Skin of body (tissue), 2 donors: ENCODE measurements around the gene ENPEP. TPM values are rescaled to one million over a fixed set of nuclear protein-coding genes. Genes with fewer than 3 reads are reported as not detected.
"Not testable (repeated sequence)": the region's sequence is repeated elsewhere in the genome, so short reads cannot be mapped to it uniquely, and the experiment has no call there.

Experiments used
- DNase-seq: peaks from one replicate; lab custom pipeline; 2025; lab: John Stamatoyannopoulos, UW
- total RNA-seq: library from RNA; depleted of rRNA; stranded (reverse); fragments of >200 nt; gene quantifications from one replicate; pipeline ENCODE4 v1.2.3, GENCODE V29; 2014

ENPEP gene
- total RNA-seq, 1 donor from 2014 or later, result 26.7 TPM

- DNase-seq, result no peak
Observed at GRCh38 chr4:110518889-110519490, 43.0 kb downstream of the ENPEP start.

GRCh38 chr4:110520886-110521285 is 44.9 kb downstream of the ENPEP start:
- no peak for DNase-seq

GRCh38 chr4:110526589-110526988 is 50.6 kb downstream of the ENPEP start:
- no peak for DNase-seq

GRCh38 chr4:110527156-110527555 is 51.2 kb downstream of the ENPEP start:
- no peak for DNase-seq

GRCh38 chr4:110532901-110533589 is 57.1 kb downstream of the ENPEP start:
- DNase-seq, result no peak

DNA sequence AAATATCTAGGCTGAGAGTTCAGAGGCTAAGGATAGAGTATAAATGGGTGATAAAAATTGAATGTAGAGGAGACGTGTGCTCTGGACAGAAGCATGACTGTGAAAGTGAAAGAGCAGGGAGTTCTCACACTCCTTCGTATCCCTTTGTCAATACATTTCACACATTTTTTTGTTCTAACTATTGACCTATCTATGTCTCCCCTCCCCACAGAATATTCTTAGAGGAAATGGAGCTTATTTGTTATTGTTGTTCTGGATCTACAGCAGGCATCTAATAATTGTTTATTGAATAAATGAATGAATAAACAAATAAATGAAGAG is 57.6 kb downstream of the ENPEP start:
- no peak for DNase-seq

DNA sequence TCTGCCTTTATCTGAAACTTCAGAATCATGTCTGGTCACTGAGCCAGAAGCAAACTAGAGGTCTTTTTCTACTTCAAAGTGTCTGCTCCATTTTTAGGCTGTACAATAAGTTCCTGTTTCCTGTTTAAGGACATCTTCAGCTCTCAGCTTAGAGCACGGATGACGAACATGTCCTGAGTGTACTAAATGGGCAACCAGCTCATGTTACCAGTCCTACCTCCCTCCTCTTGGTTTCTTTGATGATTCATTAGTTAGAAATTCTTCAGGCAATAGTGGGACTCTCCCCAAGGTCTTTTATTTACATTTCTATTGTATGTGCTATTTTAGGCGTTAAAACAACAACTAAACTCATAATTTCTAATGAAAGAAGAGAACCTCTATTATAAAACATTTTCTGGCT is 58.0 kb downstream of the ENPEP start:
- no peak for DNase-seq

GRCh38 chr4:110540581-110540980 is 64.6 kb downstream of the ENPEP start:
- DNase-seq, result no peak

DNA sequence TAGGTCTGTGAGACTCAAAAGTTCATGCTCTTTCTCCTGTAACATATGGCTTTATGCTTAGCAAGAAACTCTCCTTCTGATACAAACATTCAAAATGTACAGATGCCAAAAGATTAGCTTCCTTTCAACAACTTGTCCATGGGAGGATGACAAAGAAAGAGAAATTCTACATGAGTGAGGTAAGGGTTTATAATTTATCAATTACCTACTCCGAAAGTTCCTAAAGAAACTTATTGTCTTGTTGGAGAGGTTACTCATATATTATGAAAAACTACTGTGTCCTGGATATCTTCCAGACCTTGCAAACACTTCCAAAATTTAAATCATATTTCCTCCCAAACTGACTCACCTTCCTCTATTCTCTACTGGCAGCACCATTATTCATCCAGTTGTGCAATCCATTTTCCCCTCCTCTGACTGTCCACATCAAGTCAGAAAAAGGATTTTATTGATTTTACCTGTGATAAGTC is 65.1 kb downstream of the ENPEP start:
- no peak for DNase-seq

DNA sequence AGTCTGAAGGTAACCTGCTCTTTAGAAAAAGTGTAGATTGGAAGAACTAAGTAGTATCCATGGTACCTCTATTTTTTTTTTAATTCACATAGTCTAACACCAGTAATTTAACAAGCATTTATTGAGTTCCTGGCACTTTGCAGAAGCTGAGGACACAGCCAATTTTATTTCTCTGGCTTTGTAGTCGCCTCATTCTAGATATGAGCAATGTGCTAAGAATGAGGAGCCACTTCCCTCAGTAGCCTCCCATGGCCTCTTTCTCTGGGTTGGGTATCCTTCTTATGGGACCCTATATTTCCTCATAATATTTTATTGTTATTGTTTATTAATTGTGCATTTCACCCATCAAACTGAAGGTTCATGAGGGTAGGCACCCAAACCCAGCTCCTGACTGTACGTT is 67.6 kb downstream of the ENPEP start:
- no peak for DNase-seq

- no peak for DNase-seq
Observed at GRCh38 chr4:110544594-110544993, 68.6 kb downstream of the ENPEP start.

DNA sequence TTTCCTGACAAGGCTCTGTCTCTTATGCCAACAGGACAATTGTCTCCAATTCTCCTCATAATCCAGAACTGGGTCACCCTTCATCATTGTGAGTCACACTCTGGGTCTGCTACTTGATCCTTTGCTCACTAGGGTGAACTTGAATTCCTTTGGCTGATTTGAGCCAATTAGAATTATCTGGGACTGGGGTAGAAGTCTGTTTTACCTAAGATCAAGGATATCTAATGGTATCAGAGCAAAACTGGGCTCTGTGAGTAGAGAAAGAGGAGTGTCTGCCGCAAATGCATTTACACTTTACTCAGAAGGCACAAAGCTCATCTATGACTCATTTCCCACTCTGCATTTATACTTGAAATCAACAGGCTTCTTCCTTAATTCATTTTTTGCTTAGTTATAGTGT is 74.3 kb downstream of the ENPEP start:
- DNase-seq, result no peak

DNA sequence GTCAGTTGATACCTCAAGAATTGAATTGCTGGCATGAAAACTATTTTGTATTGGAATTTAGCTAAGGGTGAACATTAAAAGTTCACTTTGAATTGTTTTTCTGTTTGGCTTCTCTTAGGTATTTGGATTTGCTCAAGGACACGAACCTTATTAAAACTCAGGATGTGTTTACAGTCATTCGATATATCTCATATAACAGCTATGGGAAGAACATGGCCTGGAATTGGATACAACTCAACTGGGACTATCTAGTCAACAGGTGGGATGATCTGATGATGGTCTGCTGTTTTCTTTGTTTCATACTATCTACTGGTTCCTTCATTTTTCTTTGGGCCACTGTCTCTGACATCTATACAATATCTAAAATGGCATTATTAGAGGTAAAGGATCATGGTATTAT is 77.2 kb downstream of the ENPEP start:
- no peak for DNase-seq

DNA sequence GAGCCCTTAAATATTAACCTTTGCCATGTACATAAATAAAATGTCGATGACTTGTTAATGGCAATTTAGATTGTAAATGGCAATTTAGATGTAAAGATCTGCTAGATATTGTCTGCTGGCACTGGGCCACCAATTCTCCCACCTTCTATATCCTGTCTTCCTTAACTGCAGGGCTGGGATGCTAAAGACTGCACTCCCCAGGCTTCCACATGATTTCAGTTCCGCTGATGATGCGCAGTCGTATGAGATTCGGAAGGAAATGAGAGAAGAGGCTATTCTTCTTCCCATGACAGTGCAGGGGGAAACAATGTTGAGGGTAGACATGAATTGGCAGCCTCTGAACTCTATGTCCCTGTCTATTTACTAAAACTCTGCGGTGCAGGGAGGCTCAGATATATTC is 91.3 kb downstream of the ENPEP start:
- no peak for DNase-seq

DNA sequence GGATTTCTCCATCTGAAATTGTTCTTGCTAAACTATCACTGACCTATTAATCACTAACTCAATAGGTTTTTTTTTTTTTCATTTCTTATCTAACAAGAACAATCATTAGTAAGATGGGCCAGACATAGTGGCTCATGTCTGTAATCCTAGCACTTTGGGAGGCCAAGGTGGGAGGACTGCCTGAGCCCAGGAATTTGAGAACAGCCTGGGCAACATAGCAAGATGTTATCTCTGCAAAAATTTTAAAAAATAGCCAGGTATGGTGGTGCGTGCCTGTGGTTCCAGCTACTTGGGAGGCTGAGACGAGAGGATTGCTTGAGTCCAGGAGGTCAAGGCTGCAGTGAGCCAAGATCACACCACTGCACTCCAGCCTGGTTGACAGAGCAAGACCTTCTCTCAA is 100.7 kb downstream of the ENPEP start:
- DNase-seq, result not testable (repeated sequence)

DNA sequence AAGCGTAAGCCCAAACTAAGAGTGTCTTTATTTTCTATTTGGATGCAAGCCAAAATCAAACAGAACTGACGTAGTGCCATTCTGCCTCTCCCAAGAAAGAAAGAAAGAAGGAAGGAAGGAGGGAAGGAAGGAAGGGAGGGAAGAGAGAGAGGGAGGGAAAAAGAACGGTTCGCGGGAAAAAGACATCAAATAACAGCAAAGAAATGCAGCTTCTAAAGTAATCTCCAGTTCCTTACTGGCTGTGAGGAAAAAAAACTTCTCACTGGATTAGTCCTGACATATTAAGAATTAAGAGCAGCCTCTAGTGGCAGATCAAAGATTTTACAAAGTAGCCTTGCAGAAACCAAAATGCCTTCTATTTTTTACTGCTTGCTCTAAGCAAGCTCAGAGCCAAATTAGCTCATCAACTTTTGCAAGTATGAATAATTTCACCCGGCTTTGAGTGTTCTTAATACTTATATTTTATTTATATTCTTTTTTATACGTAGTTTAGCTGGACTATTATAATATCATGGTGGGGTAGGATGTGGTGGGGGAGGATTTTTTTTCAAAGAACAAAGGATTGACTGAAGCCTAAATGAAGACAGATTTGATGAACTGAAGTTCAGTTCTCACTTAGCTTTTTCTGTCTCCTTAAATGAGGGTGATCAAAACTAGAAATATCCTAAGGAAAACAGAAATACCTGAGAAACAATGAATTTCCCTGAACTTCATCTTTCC is 110.3 kb downstream of the ENPEP start:
- peak; percentile 16 for DNase-seq

DNA sequence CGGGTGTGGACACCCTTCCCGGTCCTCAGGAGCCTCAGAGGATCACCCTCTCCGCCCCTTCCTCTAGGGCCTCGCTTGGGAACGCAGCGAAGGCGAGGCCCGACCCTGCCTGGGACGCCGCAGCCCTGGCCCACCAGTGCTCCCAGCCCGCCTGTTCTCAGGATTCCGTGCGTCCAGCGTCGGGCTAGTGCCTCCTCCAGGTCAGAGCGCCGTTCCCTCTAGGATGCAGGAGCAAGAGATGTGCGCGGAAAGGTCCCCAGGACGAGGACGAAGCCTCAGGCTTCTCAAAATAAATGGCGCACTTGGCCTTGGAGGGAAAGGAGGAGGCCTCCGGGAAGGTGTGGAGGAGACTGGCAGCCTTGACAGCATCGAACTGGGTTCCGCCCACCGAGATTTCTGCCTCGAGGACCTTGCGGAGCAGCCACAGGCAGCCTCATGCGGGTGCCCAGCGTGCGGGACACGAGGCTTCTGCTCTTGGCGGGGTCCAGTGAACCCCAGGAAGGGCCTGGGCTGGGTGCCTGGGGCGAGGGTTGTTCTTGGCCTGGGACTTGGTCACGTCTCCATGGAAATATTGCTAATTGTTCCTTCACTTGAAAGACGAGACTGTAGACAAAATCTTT is 111.8 kb downstream of the ENPEP start:
- no peak for DNase-seq

GRCh38 chr4:110589297-110589696 is 113.3 kb downstream of the ENPEP start:
- DNase-seq, result no peak

GRCh38 chr4:110595583-110595982 is 119.6 kb downstream of the ENPEP start:
- DNase-seq, result no peak

GRCh38 chr4:110596431-110596830 is 120.5 kb downstream of the ENPEP start:
- no peak for DNase-seq

- no peak for DNase-seq
Observed at GRCh38 chr4:110597582-110597981, 121.6 kb downstream of the ENPEP start.

- DNase-seq, result no peak
Observed at GRCh38 chr4:110602061-110602460, 126.1 kb downstream of the ENPEP start.
